Urothelium cell line (cell line): ENCODE data around the gene CYREN.
"Not testable (repeated sequence)": the region's sequence is repeated elsewhere in the genome, so short reads cannot be mapped to it uniquely, and the experiment has no call there.

Experiments used
- DNase-seq: peaks from one replicate; pipeline ENCODE4 v3.0.0; 2011; ENCODE audit warnings: low spot score, mixed read lengths
- FAIRE-seq: peaks from 2 replicates; lab custom pipeline; 2011; peaks lifted over from hg19 to GRCh38; lab: Jason Lieb, UNC

Gene CYREN

GRCh38 chr7:135179321-135179925 lies 8.9 kb upstream of the CYREN start:
- DNase-seq: no peak

DNA sequence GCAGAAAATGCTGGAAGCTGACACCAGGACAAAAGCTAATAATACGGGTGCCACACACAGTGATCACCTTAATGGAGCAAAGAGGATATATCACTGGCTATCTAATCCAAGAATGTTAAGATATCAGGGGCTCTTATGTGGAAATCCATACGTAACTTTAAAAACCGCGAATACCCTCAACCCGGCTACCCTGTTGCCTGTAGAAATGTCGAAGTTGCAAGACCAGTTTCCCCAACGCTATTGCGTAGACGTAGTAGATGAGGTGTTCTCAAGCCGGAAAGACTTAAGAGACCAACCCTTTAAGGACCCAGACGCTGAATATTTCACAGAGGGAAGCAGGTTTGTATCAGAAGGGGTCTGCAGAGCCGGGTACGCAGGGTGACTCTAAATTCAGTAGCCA lies 7.9 kb upstream of the CYREN start:
- no peak for DNase-seq
- no peak for FAIRE-seq

More at GRCh38 chr7:135179321-135179925, 8.9 kb upstream of the CYREN start:
- FAIRE-seq: no peak

- DNase-seq (no peak), FAIRE-seq (no peak)
These were observed 6.7 kb upstream of the CYREN start for GRCh38 chr7:135177028-135177696.

DNA sequence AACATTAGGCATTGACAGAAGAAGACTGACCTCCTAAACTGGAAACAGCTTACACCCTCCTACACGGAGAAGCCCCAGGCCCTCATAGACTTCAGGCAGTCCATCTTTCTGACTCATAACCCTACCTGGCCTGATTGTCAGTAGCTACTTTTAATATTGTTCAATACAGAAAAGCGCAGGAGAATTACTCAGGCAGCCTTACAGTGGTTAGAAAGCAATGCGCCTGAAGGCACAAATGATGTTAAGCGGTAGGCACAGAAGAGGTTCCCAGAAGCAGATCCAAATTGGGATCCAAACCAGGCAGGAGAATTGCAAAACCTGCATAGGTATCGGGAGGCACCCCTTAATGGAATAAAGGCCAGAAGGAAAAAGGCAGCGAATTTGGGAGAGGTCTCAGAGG lies 5.4 kb upstream of the CYREN start:
- FAIRE-seq (no peak), DNase-seq (no peak)

GRCh38 chr7:135174941-135175340 lies 4.4 kb upstream of the CYREN start:
- no peak for DNase-seq
- no peak for FAIRE-seq

- FAIRE-seq, DNase-seq: not testable (repeated sequence)
These were observed 3.4 kb upstream of the CYREN start for GRCh38 chr7:135173916-135174315.

- FAIRE-seq, DNase-seq: not testable (repeated sequence)
These were observed 1.2 kb upstream of the CYREN start for GRCh38 chr7:135171581-135172291.

DNA sequence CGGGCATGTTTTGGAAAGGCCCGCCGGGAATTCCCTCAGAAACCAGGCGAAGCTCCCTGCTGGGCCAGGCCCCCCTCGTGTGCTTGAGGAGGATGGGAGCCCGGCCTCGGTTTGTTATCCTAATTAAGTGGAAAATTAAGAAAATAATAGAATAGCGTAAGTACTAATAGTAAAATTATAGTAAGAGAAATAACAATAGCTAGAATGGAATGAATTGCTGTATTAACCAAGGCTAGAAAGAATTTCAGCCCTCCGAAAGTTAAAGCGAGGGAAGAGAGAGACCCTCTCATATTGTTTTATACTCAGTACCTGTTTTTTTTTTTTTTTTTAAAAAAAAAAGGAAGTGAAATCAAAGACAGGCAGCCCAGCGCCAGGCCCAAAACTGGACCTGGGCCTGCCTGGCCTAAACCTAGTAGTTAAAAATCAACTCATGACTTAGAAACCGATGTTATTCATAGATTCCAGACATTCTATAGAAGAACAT lies 533 bp upstream of the CYREN start:
- not testable (repeated sequence) for FAIRE-seq, DNase-seq

DNA sequence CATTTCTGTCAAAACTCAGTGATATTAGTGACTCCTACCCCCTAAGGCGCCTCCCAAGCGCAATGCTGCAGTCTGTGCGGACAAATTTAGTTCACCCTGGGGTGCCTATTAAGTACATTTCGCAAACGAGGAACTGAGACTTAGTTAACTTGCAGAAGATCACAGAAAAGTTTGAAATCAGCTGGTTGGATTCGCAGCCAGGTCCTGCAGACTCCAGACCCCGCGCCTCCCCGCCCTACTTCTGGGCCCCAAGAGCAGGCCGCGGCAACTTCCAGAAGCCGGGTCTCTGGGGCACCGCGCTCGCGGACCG lies 588 bp downstream of the CYREN start:
- FAIRE-seq (no peak), DNase-seq (no peak)

DNA sequence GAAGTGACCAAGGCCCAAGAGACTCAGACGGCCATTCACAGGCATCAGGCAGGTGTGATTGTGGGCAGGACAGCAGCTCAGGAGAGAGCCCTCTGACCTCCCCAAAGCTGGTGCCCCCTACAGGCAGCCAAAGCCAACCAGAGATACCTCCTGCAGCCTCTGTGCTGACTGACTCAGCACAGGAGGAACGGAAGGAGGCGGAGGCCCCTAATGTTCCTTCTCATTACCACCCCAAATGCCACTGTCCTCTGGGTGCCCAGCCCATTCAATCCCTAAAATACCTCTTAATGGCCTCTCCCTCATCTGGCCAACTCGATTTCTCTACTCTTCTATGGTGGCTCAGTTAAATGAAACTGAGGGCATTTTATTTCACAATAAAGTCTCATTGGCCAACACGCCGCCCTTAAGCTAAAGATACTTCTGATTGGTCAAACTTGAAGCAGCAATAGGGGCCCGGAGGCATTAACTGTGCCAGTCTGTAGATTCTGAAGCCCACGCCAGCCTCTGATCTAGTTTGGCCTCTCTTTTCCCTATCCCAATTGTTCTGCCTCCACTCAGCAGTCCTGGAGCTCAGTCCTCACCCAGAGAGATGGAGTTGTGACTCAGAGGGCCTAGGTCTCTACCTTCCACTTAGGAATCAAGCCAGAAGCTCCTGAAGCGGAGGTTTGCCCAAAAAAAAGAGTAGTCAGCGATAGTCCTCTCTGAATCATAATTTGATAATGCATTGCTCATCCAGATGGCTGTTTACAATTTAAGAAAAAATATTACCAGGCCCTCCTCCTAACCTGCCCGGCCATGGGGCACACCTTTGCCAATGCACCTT lies 1.2 kb downstream of the CYREN start:
- FAIRE-seq (no peak), DNase-seq (peak; percentile 33)

DNA sequence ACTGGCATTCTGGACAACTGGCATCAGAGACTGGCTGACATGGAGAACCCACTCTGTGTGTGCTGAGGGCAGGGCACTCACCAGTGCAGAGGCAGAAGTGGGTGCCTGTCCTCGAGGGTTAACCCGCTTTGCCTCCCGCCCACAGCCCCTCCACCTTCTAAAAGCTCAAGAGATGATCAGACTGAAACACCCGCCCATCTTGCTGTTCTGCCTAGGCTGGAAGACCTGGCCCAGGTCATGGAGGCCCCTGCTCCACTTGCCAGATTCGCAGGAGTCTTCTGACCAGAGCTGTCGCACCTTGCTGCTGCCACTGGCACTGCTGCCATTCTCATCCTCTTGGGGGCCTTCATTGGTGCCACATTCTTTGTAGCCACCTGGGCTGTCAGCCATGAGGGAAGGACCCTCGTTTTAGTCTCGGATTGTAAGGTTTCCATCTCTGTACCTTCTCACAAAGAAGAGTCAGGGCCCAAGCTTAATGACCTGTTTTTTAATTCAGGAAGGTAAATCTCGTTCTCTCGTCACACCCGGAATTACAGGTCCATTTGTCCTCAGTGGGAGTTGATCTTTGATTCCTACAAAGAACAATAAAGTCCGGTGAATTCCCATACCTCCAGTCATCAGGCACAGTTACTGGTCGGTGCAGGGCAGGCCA lies 1.9 kb downstream of the CYREN start:
- DNase-seq (no peak), FAIRE-seq (no peak)

- DNase-seq: no peak
- FAIRE-seq: no peak
These were observed 2.5 kb downstream of the CYREN start for GRCh38 chr7:135168001-135168400.

DNA sequence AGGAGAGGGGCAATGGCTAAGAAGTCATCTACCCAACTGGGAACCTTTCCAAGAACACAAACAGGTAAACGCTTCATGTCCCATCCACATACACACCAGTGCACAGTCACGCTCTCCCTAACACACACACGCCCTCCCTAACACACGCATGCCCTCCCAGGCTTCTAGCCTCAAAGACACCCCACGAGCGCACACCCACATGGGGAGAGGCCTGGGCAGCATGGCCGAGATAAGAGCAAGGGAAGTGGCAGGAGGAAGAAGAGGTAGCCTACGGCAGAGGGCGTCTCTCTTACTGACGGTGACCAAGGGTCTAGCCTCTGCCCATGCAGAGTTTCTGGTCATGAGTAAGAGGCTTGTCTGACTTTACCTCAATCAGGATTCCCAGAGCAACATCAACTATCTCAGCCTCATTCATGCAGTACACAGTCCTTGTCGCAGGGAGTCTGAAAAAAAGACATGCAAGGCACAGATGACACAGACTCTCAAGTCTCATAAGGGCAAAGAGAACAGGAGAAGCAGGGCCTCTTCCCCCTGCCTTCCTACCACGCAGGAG lies 3.1 kb downstream of the CYREN start:
- FAIRE-seq (no peak), DNase-seq (no peak)

GRCh38 chr7:135166338-135166990 lies 4.0 kb downstream of the CYREN start:
- DNase-seq: no peak
- FAIRE-seq: no peak

GRCh38 chr7:135165862-135166261 lies 4.6 kb downstream of the CYREN start:
- no peak for FAIRE-seq
- no peak for DNase-seq

DNA sequence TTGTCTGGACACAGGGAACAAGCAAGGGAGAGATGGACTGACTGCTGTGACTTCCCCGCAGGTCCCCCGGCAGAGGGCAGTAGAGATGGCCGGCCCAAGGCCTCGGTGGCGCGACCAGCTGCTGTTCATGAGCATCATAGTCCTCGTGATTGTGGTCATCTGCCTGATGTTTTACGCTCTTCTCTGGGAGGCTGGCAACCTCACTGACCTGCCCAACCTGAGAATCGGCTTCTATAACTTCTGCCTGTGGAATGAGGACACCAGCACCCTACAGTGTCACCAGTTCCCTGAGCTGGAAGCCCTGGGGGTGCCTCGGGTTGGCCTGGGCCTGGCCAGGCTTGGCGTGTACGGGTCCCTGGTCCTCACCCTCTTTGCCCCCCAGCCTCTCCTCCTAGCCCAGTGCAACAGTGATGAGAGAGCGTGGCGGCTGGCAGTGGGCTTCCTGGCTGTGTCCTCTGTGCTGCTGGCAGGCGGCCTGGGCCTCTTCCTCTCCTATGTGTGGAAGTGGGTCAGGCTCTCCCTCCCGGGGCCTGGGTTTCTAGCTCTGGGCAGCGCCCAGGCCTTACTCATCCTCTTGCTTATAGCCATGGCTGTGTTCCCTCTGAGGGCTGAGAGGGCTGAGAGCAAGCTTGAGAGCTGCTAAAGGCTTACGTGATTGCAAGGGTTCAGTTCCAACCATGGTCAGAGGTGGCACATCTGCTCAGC lies 6.0 kb downstream of the CYREN start:
- FAIRE-seq: no peak
- DNase-seq: no peak

DNA sequence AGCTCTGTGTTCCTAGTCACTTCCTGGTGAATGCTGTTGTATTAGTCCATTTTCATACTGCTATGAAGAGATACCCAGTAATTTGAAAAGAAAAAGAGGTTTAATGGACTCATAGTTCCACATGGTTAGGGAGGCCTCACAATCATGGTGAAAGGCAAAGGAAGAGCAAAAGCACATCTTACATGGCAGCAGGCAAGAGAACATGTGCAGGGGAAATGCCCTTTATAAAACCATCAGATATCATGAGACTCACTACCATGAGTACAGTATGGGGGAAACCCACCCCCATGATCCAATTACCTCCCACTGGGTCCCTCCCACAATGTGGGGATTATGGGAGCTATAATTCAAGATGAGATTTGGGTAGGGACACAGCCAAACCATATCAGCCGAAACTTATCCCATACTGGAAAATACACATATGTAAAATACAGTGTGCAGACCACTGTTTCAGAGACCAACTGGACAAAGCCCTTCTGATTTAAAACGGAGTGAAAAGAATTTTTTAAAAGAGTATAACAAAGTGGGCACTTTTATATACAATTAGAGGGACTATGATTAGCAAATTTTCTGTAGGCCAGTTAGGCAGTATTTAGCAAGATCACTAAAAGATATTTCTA lies 8.0 kb downstream of the CYREN start:
- FAIRE-seq: no peak
- DNase-seq: no peak

DNA sequence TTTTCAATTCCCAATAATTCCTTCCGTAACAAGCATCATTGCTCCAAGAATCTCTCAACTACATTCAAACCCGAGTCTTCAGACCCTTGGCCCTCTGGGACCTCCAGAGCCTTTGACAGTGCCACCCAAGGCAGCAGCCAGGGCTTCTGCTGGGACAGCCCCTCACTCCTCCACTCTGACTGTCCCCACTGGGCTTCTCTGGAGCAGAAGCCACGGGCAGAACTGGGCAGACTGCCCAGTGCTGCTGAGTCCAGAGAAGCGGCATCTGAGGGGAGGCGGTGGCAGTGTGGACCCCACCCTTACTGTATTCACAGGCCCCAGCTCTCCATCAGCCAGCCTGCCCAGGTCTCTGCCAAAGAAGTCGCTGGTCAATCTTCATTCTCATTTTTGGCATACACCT lies 8.8 kb downstream of the CYREN start:
- FAIRE-seq (no peak), DNase-seq (no peak)
